Chondrocyte (in vitro differentiated cells): ENCODE results near the gene SEC24C. TPM values are rescaled to one million over a fixed set of nuclear protein-coding genes. Genes with fewer than 3 reads are reported as not detected.

Experiments used
- DNase-seq: peaks from one replicate; pipeline ENCODE4 v3.0.0; 2021; ENCODE audit warnings: mixed read lengths, low spot score
- H3K27ac Mint-ChIP-seq: one replicate; pipeline ENCODE4 v1.8.0; 2021; ENCODE audit warnings: mild to moderate bottlenecking, moderate library complexity, mixed read lengths; ENCODE audit not compliant: unreplicated experiment
- H3K27me3 Mint-ChIP-seq: 2 replicates; pipeline ENCODE4 v1.8.0; 2021; ENCODE audit warnings: low read depth, mixed read lengths
- H3K36me3 Mint-ChIP-seq: 2 replicates; pipeline ENCODE4 v1.8.0; 2021; ENCODE audit warnings: low read depth, mixed read lengths
- H3K4me1 Mint-ChIP-seq: 2 replicates; pipeline ENCODE4 v1.8.0; 2021; ENCODE audit warnings: low read depth, mild to moderate bottlenecking, mixed read lengths
- H3K4me3 Mint-ChIP-seq: one replicate; pipeline ENCODE4 v1.8.0; 2021; ENCODE audit warnings: mild to moderate bottlenecking, moderate library complexity, mixed read lengths; ENCODE audit not compliant: unreplicated experiment
- H3K9me3 Mint-ChIP-seq: 2 replicates; pipeline ENCODE4 v1.8.0; 2021; ENCODE audit warnings: low read depth, mixed read lengths
- CTCF ChIP-seq: fragments of 200-600 bp; sonication (generic); IDR thresholded peaks from 2 replicates; pipeline ENCODE4 v1.5.0; 2021; ENCODE audit warnings: antibody characterized with exemption, mild to moderate bottlenecking, moderate library complexity
- total RNA-seq: library from RNA; stranded (reverse); gene quantifications from 3 replicates; pipeline ENCODE4 v1.2.1, GENCODE V29; 2021

The SEC24C gene
- total RNA-seq, 1 donor from 2014 or later = 55.6 TPM

DNA sequence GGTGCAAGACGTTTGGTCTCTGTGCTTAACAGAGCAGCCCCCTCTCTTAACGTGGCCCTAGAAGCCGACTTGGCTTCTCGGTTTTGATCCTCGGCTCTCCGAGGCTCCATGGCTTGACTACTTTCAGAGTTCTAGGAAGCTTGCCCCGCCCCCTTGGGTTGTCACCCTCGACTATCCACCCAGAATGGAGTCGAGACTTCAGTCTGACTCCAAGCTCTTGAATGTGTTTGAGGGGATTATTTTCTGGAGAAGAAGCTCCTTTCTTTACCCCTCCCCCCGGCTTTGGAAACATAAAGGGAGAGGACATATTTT is 448 bp downstream of the SEC24C start:
- no peak for TF ChIP-seq CTCF
- DNase-seq = no peak
- Mint-ChIP-seq H3K27ac (peak overlapping the region; percentile 100), H3K36me3 (peaks cover 6% of the 10 kb centered on the region), H3K9me3 (no peaks in the 10 kb centered on the region), H3K27me3 (no peaks in the 10 kb centered on the region), H3K4me1 (peaks cover 38% of the 10 kb centered on the region), H3K4me3 (peak overlapping the region; percentile 96)

DNA sequence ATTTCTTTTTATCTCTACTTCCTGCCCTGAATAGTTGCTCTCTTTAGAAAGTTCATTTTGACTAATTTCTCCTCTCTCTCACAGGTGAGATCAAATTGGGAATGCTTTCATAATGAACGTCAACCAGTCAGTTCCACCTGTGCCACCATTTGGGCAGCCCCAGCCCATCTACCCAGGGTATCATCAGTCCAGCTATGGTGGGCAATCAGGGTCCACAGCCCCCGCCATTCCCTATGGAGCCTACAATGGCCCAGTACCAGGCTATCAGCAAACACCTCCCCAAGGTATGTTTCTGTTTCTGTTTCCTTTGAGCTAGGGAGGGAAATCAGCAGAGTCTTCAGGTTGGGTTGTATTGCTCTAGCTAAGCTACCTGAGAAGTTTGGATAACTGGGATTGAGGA is 2.5 kb downstream of the SEC24C start:
- H3K36me3 Mint-ChIP-seq = peaks cover 13% of the 10 kb centered on the region
- H3K9me3 Mint-ChIP-seq = no peaks in the 10 kb centered on the region
- no peak overlapping the region for H3K27ac Mint-ChIP-seq
- peaks cover 45% of the 10 kb centered on the region for H3K4me1 Mint-ChIP-seq
- DNase-seq = no peak
- no peaks in the 10 kb centered on the region for H3K27me3 Mint-ChIP-seq
- H3K4me3 Mint-ChIP-seq = no peak overlapping the region
- TF ChIP-seq CTCF = no peak

DNA sequence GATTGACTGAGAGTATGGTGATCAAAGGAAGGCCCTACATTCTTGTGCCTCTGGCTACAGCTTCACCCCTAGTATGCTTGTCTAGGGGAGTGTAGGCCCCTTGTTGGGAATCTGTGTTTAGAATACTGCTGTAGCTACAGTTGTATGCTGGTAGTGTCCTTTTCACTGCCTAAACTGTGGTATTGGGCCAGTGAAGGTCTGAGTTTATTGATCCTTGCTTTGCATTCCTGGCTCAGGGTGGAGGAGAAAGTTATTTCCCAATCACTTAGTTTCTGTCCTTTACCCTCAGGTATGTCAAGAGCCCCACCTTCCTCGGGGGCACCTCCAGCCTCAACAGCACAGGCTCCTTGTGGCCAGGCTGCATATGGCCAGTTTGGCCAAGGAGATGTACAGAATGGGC is 6.6 kb downstream of the SEC24C start:
- no peak overlapping the region for H3K4me3 Mint-ChIP-seq
- H3K9me3 Mint-ChIP-seq = no peaks in the 10 kb centered on the region
- peaks cover 28% of the 10 kb centered on the region for H3K36me3 Mint-ChIP-seq
- H3K4me1 Mint-ChIP-seq = peaks cover 23% of the 10 kb centered on the region
- H3K27me3 Mint-ChIP-seq = no peaks in the 10 kb centered on the region
- no peak overlapping the region for H3K27ac Mint-ChIP-seq
- no peak for TF ChIP-seq CTCF
- DNase-seq = no peak

GRCh38 chr10:73756183-73756582 is 12.0 kb downstream of the SEC24C start:
- no peak for TF ChIP-seq CTCF
- H3K4me1 Mint-ChIP-seq = no peaks in the 10 kb centered on the region
- H3K9me3 Mint-ChIP-seq = no peaks in the 10 kb centered on the region
- no peak for DNase-seq
- H3K27ac Mint-ChIP-seq = no peak overlapping the region
- H3K27me3 Mint-ChIP-seq = no peaks in the 10 kb centered on the region
- H3K36me3 Mint-ChIP-seq = peaks cover 38% of the 10 kb centered on the region
- H3K4me3 Mint-ChIP-seq = no peak overlapping the region

DNA sequence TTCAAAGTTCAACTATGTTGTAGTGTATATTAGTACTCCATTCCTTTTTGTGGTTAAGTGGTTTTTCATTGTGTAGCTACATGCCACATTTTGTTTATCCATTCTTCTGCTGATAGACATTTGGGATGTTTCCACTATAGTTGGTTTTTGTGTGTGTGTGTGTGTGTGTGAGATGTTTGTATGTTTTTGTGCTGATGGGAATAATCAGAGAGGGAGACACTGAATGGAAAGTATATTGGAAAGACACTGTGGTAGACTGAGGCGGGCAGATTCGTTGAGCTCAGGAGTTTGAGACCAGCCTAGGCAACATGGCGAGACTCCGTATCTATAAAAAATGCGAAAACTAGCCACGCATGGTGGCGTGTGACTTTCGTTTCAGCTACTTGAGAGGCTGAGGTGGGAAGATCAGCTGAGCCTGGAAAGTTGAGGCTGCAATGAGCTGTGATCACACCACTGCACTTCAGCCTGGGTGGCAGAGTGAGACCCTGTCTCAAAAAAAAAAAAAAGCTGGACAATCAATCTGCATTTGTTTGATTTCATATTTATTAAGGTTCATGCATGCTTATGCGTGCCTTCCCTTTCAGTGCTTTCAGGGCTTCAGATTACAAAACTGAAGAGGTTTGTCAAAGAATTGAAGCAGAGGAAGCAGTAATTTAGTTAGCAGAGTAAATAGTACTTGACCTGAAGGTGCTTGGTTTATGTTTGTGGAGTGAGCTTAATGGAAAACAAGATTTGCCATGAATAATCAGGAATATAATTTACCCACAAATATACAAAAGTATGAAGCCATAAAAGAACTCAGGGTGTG is 14.7 kb downstream of the SEC24C start:
- H3K4me3 Mint-ChIP-seq = no peak overlapping the region
- H3K4me1 Mint-ChIP-seq = peaks cover 2% of the 10 kb centered on the region
- peaks cover 43% of the 10 kb centered on the region for H3K36me3 Mint-ChIP-seq
- no peaks in the 10 kb centered on the region for H3K9me3 Mint-ChIP-seq
- H3K27me3 Mint-ChIP-seq = no peaks in the 10 kb centered on the region
- no peak for DNase-seq
- H3K27ac Mint-ChIP-seq = no peak overlapping the region
- TF ChIP-seq CTCF = no peak
